ENCODE results near the gene WNT8A.
A peak's percentile ranks its signal among the peaks of the same experiment; 100 is the strongest.

DNA sequence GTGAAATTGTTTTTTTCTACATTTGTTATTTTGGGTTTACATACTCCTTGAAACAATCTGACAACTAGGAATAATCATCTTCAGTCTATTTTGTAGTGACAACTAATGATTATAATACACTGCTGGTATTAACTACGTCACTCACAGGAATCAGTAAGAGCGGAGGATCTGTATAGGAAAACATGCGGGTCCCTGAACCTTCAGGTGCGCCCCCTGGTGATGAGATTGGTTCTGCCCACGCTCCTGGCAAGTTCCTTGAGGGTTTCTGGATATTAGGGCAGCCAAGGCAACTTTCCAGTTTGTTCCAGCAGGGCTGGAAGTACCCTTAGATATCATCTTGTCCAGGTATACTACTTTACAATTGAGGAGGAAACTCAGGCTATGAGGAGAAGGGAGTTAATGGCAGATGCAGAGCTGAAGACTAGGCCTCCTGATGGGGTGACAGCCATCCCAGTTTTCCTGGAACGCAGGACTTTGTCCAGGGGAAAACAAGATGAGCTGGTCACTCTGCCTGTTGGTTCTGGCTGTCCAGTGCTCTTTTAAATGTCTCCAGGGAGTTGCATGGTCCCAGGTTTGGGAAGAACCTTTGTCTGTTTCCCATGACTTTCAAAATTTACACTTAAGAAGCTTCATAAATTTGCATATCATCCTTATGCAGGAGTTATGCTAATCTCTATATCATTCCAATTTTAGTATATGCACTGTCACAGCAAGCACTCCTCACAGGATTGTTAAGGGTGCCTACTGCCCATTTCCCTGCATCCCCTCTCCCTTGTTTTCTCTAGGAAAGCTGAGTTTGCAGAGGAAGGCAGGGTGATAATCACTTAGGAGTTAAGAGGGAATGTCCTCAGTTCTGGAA, 14.9 kb upstream of the WNT8A start:
- TF ChIP-seq, protein P1, sequence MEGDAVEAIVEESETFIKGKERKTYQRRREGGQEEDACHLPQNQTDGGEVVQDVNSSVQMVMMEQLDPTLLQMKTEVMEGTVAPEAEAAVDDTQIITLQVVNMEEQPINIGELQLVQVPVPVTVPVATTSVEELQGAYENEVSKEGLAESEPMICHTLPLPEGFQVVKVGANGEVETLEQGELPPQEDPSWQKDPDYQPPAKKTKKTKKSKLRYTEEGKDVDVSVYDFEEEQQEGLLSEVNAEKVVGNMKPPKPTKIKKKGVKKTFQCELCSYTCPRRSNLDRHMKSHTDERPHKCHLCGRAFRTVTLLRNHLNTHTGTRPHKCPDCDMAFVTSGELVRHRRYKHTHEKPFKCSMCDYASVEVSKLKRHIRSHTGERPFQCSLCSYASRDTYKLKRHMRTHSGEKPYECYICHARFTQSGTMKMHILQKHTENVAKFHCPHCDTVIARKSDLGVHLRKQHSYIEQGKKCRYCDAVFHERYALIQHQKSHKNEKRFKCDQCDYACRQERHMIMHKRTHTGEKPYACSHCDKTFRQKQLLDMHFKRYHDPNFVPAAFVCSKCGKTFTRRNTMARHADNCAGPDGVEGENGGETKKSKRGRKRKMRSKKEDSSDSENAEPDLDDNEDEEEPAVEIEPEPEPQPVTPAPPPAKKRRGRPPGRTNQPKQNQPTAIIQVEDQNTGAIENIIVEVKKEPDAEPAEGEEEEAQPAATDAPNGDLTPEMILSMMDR (conservative IDR thresholded peaks at IDR 0.05 in 1 of 2, IDR thresholded peaks at IDR 0.05 in 1 of 2; ENCODE audit: extremely low read depth in 1 of 2, insufficient read depth in 1 of 2, low read depth in 1 of 2, low read length in 2 of 2) = peak; percentile 85 to 93
- TF ChIP-seq EZH2 (IDR thresholded peaks at IDR 0.05; ENCODE audit: borderline replicate concordance, low read length) = no peak
